IgD-negative memory B cell (primary cell): Measurements from ENCODE around the gene STPG2. TPM values are rescaled to one million over a fixed set of nuclear protein-coding genes. Genes with fewer than 3 reads are reported as not detected.

Experiments
- H3K27ac Mint-ChIP-seq, 3 donors: one replicate each; pipeline ENCODE4 v1.8.0; 2020 to 2022; ENCODE audit warnings: mild to moderate bottlenecking in 3 of 3, mixed read lengths in 3 of 3, moderate library complexity in 1 of 3
- H3K27me3 Mint-ChIP-seq: one replicate; pipeline ENCODE4 v1.8.0; 2021; ENCODE audit warnings: mixed read lengths
- H3K36me3 Mint-ChIP-seq: one replicate; pipeline ENCODE4 v1.8.0; 2020; ENCODE audit warnings: mild to moderate bottlenecking, mixed read lengths
- H3K4me1 Mint-ChIP-seq, 3 donors: one replicate each; pipeline ENCODE4 v1.8.0; 2020 to 2022; ENCODE audit warnings: mixed read lengths in 3 of 3, mild to moderate bottlenecking in 1 of 3
- H3K4me3 Mint-ChIP-seq, 4 donors: one replicate each; pipeline ENCODE4 v1.8.0; 2020 to 2022; ENCODE audit warnings: mild to moderate bottlenecking in 4 of 4, mixed read lengths in 4 of 4, moderate library complexity in 3 of 4
- H3K9me3 Mint-ChIP-seq, 3 donors: one replicate each; pipeline ENCODE4 v1.8.0; 2020 to 2021; ENCODE audit warnings: mixed read lengths in 3 of 3, mild to moderate bottlenecking in 1 of 3
- polyA plus RNA-seq: library from polyadenylated mRNA; unstranded; fragments of 300-500 nt; fragmentation: Illumina TruSeq; gene quantifications from one replicate; pipeline ENCODE4 v1.2.3, GENCODE V29; 2021

STPG2 gene
- polyA plus RNA-seq, 1 donor from 2014 or later: 0.18 TPM

DNA sequence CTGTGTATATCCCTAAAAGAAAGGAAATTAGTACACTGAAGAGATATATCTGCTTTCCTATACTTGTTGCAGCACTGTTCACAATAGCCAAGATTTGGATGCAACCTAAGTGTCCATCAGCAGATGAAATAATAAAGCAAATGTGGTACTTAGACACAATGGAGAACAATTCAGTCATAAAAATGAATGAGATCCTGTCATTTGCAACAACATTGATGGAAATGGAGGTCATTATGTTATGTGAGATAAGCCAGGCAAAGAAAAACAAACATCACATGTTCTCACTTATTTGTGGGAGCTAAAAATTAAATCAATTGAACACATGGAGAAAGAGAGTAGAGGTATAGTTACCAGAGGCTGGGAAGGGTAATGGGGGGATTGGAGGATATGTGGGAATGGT is 611.9 kb downstream of the STPG2 start:
- H3K9me3 Mint-ChIP-seq: peaks cover 1 to 14% (median 1%) of the 10 kb centered on the region in 3 donors
- no peak overlapping the region for H3K4me3 Mint-ChIP-seq
- H3K36me3 Mint-ChIP-seq: no peaks in the 10 kb centered on the region
- H3K27ac Mint-ChIP-seq: no peak overlapping the region
- H3K4me1 Mint-ChIP-seq: peaks cover 0 to 1% (median 0%) of the 10 kb centered on the region in 3 donors
- H3K27me3 Mint-ChIP-seq: no peaks in the 10 kb centered on the region

DNA sequence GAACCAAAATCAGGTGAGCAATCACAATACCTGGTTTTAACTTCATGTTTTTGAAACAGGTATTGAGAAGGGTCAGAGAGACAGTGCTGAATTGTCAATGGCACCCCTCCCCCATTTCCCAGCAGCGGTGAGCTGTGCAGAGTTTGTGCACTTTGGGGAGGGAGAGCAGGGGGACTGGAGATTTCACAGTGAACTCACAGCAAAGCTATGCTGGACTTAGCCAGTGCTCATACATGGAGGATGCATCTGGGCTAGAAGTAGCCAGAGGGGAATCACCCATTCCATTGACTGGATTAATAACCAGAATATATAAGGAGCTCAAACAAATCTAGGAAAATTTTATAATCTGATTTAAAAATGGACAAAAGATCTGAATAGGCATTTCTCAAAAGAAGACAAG is 612.6 kb downstream of the STPG2 start:
- Mint-ChIP-seq H3K36me3 (no peaks in the 10 kb centered on the region), H3K4me3 (no peak overlapping the region), H3K27me3 (no peaks in the 10 kb centered on the region), H3K4me1 (peaks cover 0 to 1% (median 0%) of the 10 kb centered on the region in 3 donors), H3K9me3 (peaks cover 0 to 14% (median 1%) of the 10 kb centered on the region in 3 donors), H3K27ac (no peak overlapping the region)

DNA sequence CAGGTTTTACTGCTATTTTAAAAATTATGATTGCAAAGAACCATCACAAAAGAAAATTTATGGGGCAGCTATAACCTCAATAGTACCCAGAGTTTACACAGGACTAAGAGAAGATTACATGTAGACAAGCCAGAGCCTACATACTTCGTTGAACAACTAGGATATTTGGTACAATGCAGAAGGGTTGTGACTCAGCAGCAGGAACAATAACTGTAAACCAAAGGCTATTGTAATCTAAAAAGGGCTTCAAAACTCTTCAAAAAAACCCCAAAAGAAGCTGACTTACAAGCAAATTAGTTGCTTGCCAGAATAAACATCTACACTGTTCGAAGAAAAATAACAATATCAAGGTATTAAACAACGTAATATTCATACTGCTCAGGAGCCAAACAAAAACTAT is 618.0 kb downstream of the STPG2 start:
- Mint-ChIP-seq H3K4me1 (no peaks in the 10 kb centered on the region), H3K9me3 (peaks cover 0 to 14% (median 1%) of the 10 kb centered on the region in 3 donors), H3K27me3 (no peaks in the 10 kb centered on the region), H3K4me3 (no peak overlapping the region), H3K27ac (no peak overlapping the region), H3K36me3 (no peaks in the 10 kb centered on the region)

DNA sequence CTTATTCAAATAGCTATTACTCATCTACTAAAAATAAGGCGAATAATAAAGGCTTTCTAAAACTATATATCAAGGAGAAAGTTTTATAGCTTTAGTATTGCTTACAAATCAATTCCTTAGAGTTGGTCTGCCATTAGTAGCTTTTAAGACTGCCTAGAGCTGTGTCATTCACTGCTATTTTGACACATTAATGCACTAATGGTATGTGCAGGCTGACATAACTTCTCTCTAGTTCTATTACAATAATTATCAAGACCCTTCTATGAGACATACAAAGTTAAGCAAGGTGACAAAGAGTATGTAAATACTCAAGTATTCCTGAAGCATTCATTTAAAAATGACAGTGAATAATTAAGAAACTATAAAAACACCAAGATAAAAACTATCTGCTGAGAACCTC is 625.3 kb downstream of the STPG2 start:
- Mint-ChIP-seq H3K4me1 (no peaks in the 10 kb centered on the region), H3K4me3 (no peak overlapping the region), H3K27ac (no peak overlapping the region), H3K27me3 (no peaks in the 10 kb centered on the region), H3K36me3 (no peaks in the 10 kb centered on the region), H3K9me3 (peaks cover 0 to 2% (median 0%) of the 10 kb centered on the region in 3 donors)

DNA sequence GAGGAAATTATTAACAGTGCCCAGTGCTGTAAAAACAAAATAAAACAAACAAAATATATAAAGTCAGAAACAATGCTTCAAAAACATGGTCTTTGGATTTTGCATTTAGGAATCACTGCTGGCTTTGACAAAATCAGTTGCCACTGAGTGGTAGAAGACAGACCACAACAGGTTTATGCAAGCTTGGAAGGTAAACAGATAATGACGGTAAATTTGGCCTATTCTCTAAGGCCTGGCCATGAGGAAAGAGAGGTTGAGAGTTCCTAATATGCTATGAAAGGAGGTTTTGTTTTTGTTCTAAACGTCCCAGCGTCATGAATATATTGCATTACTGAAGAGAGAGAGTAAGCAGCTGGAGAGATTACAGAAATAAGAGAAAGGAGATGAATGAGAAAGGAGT is 629.4 kb downstream of the STPG2 start:
- H3K27ac Mint-ChIP-seq: no peak overlapping the region
- no peak overlapping the region for H3K4me3 Mint-ChIP-seq
- no peaks in the 10 kb centered on the region for H3K36me3 Mint-ChIP-seq
- H3K4me1 Mint-ChIP-seq: no peaks in the 10 kb centered on the region
- H3K27me3 Mint-ChIP-seq: no peaks in the 10 kb centered on the region
- H3K9me3 Mint-ChIP-seq: peaks cover 0 to under 1% (median 0%) of the 10 kb centered on the region in 3 donors

Other genes with a start within 250 kb of the STPG2 start
- 37.9 TPM for gene RAP1GDS1, start 117.9 kb upstream of the STPG2 start, polyA plus RNA-seq